Osteoblast (primary cell): ENCODE results near the gene SEM1. TPM values are rescaled to one million over a fixed set of nuclear protein-coding genes. Genes with fewer than 3 reads are reported as not detected.

ENCODE experiments used
- DNase-seq: peaks from one replicate; pipeline ENCODE4 v3.0.0; 2011; ENCODE audit warnings: low spot score, mixed read lengths; ENCODE audit not compliant: insufficient read length; ENCODE audit errors: missing footprints
- H2AFZ ChIP-seq: 2 replicates; pipeline ENCODE4 v1.6.0; 2011; ENCODE audit warnings: mild to moderate bottlenecking, low read length
- H3K27ac ChIP-seq: 2 replicates; pipeline ENCODE4 v1.5.1; 2011; ENCODE audit warnings: mild to moderate bottlenecking, low read depth, low read length, moderate library complexity
- H3K27me3 ChIP-seq: 2 replicates; pipeline ENCODE4 v1.6.0; 2012; ENCODE audit warnings: mild to moderate bottlenecking, control low read depth, inconsistent platforms, low read length, moderate library complexity; ENCODE audit not compliant: insufficient read depth
- H3K36me3 ChIP-seq: 2 replicates; pipeline ENCODE4 v1.5.1; 2011; ENCODE audit warnings: mild to moderate bottlenecking, low read length, control low read depth, moderate library complexity; ENCODE audit not compliant: insufficient read depth
- H3K4me1 ChIP-seq: 2 replicates; pipeline ENCODE4 v1.5.1; 2011; ENCODE audit warnings: mild to moderate bottlenecking, low read length, control low read depth, moderate library complexity; ENCODE audit not compliant: insufficient read depth
- H3K4me2 ChIP-seq: 2 replicates; pipeline ENCODE4 v1.6.0; 2011; ENCODE audit warnings: mild to moderate bottlenecking, low read length; ENCODE audit not compliant: insufficient read depth
- H3K4me3 ChIP-seq: fragments of 200-600 bp; sonication (generic); 3 replicates; pipeline ENCODE4 v1.5.1; 2012; ENCODE audit warnings: mild to moderate bottlenecking, low read length, inconsistent platforms; ENCODE audit not compliant: insufficient read depth
- H3K79me2 ChIP-seq: 2 replicates; pipeline ENCODE4 v1.6.0; 2012; ENCODE audit warnings: mild to moderate bottlenecking, low read length, control low read depth, inconsistent platforms; ENCODE audit not compliant: insufficient read depth
- H3K9me3 ChIP-seq: 2 replicates; pipeline ENCODE4 v1.5.1; 2011; ENCODE audit warnings: low read depth, low read length, control low read depth
- H4K20me1 ChIP-seq: 2 replicates; pipeline ENCODE4 v1.6.0; 2012; ENCODE audit warnings: mild to moderate bottlenecking, low read length, control low read depth; ENCODE audit not compliant: insufficient read depth
- CTCF ChIP-seq: IDR thresholded peaks from 2 replicates; pipeline ENCODE4 v1.5.1; 2011; ENCODE audit warnings: mild to moderate bottlenecking, low read depth, low read length, moderate library complexity; ENCODE audit errors: extremely low read depth
- total RNA-seq: library from RNA; depleted of rRNA; stranded (reverse); fragments of >200 nt; gene quantifications from 2 replicates; pipeline ENCODE4 v1.2.3, GENCODE V29; 2012

SEM1 gene
- total RNA-seq, 1 donor: 16.3 TPM

- H2AFZ ChIP-seq: no peak overlapping the region
- H3K36me3 ChIP-seq: no peaks in the 10 kb centered on the region
- no peaks in the 10 kb centered on the region for H3K27me3 ChIP-seq
- no peak overlapping the region for H3K4me2 ChIP-seq
- no peaks in the 10 kb centered on the region for H4K20me1 ChIP-seq
- no peak for TF ChIP-seq CTCF
- peaks cover 9% of the 10 kb centered on the region for H3K4me1 ChIP-seq
- no peak for DNase-seq
- no peaks in the 10 kb centered on the region for H3K79me2 ChIP-seq
- H3K4me3 ChIP-seq: no peak overlapping the region
- no peaks in the 10 kb centered on the region for H3K9me3 ChIP-seq
- H3K27ac ChIP-seq: no peak overlapping the region
These were observed 69.6 kb downstream of the SEM1 start for GRCh38 chr7:96640054-96640453.
